GM12878 (cell line): ENCODE results near the gene UBQLN4. TPM values are rescaled to one million over a fixed set of nuclear protein-coding genes. Genes with fewer than 3 reads are reported as not detected.

Experiments
- ATF7 ChIP-seq: fragments of 450-650 bp; IDR thresholded peaks from 2 replicates; pipeline ENCODE4 v1.6.1; 2016; ENCODE audit warnings: low read depth, mild to moderate bottlenecking
- CHD4 ChIP-seq: fragments of 200-600 bp; sonication (generic); IDR thresholded peaks from 2 replicates; pipeline ENCODE4 v1.6.1; 2016; ENCODE audit warnings: mild to moderate bottlenecking
- DPF2 ChIP-seq: fragments of 450-650 bp; IDR thresholded peaks from 2 replicates; pipeline ENCODE4 v1.6.1; 2017; ENCODE audit warnings: mild to moderate bottlenecking
- EGR1 ChIP-seq, 2 experiments: IDR thresholded peaks; 1 replicate in 1 of 2; 2 replicates in 1 of 2; pipeline ENCODE4 v1.6.1; 2011 to 2012; ENCODE audit warnings: low read depth in 2 of 2, low read length in 2 of 2, borderline replicate concordance in 1 of 2, mild to moderate bottlenecking in 1 of 2, moderate library complexity in 1 of 2
- FOXK2 ChIP-seq: fragments of 450-650 bp; IDR thresholded peaks from 2 replicates; pipeline ENCODE4 v1.6.1; 2017; ENCODE audit warnings: mild to moderate bottlenecking, moderate library complexity
- GATAD2B ChIP-seq: fragments of 450-650 bp; conservative IDR thresholded peaks from 2 replicates; pipeline ENCODE4 v1.6.1; 2017; ENCODE audit warnings: low read depth, mild to moderate bottlenecking, moderate library complexity
- HDAC2 ChIP-seq: fragments of 200-600 bp; sonication (generic); IDR thresholded peaks from 2 replicates; pipeline ENCODE4 v1.6.1; 2017
- IKZF1 ChIP-seq: fragments of 450-650 bp; conservative IDR thresholded peaks from 2 replicates; pipeline ENCODE4 v1.6.1; 2017; ENCODE audit warnings: antibody characterized with exemption, mild to moderate bottlenecking
- JUND ChIP-seq: IDR thresholded peaks from 2 replicates; pipeline ENCODE4 v1.6.1; 2012; ENCODE audit warnings: low read depth, mild to moderate bottlenecking, low read length, improper control_type of control experiment, moderate library complexity
- MEF2A ChIP-seq: IDR thresholded peaks from 2 replicates; pipeline ENCODE4 v1.6.1; 2011; ENCODE audit warnings: low read depth, mild to moderate bottlenecking, low read length, moderate library complexity; ENCODE audit not compliant: insufficient read depth
- MEF2B ChIP-seq: fragments of 450-650 bp; IDR thresholded peaks from 2 replicates; pipeline ENCODE4 v1.6.1; 2018; ENCODE audit warnings: mild to moderate bottlenecking, moderate library complexity; ENCODE audit not compliant: partially characterized antibody, poor library complexity, severe bottlenecking
- MTA2 ChIP-seq: fragments of 450-650 bp; IDR thresholded peaks from 2 replicates; pipeline ENCODE4 v1.6.1; 2016; ENCODE audit warnings: low read depth, mild to moderate bottlenecking, moderate library complexity
- MTA3 ChIP-seq: IDR thresholded peaks from 2 replicates; pipeline ENCODE4 v1.6.1; 2012; ENCODE audit warnings: low read length, inconsistent platforms, borderline replicate concordance
- NFYB ChIP-seq: IDR thresholded peaks from 2 replicates; pipeline ENCODE4 v1.6.1; 2011; ENCODE audit warnings: low read depth, mild to moderate bottlenecking, low read length, improper control_type of control experiment, moderate library complexity; ENCODE audit not compliant: insufficient read depth
- NR2F1 ChIP-seq: fragments of 450-650 bp; conservative IDR thresholded peaks from 2 replicates; pipeline ENCODE4 v1.6.1; 2017; ENCODE audit warnings: mild to moderate bottlenecking
- PAX5 ChIP-seq: IDR thresholded peaks from 2 replicates; pipeline ENCODE4 v1.6.1; 2011; ENCODE audit warnings: low read depth, low read length, borderline replicate concordance
- RAD21 ChIP-seq: IDR thresholded peaks from 2 replicates; pipeline ENCODE4 v1.6.1; 2011; ENCODE audit warnings: mild to moderate bottlenecking, low read depth, low read length, moderate library complexity; ENCODE audit not compliant: insufficient read depth
- RFX5 ChIP-seq: IDR thresholded peaks from 2 replicates; pipeline ENCODE4 v1.6.1; 2011; ENCODE audit warnings: low read depth, low read length, improper control_type of control experiment
- SMAD5 ChIP-seq: IDR thresholded peaks from 2 replicates; pipeline ENCODE4 v1.6.1; 2016; ENCODE audit warnings: antibody characterized with exemption, low read depth
- SMARCA5 ChIP-seq: fragments of 450-650 bp; IDR thresholded peaks from 2 replicates; pipeline ENCODE4 v1.6.1; 2017; ENCODE audit warnings: mild to moderate bottlenecking
- SREBF2 ChIP-seq: IDR thresholded peaks from 2 replicates; pipeline ENCODE4 v1.6.1; 2012; ENCODE audit warnings: mild to moderate bottlenecking, low read length
- STAT3 ChIP-seq: IDR thresholded peaks from 2 replicates; pipeline ENCODE4 v1.6.1; 2011; ENCODE audit warnings: low read depth, low read length, improper control_type of control experiment
- TARDBP ChIP-seq: IDR thresholded peaks from 2 replicates; pipeline ENCODE4 v1.6.1; 2016; ENCODE audit warnings: borderline replicate concordance
- TCF3 ChIP-seq: IDR thresholded peaks from 2 replicates; pipeline ENCODE4 v1.6.1; 2012; ENCODE audit warnings: low read depth, mild to moderate bottlenecking, low read length, borderline replicate concordance; ENCODE audit not compliant: insufficient read depth
- TCF7 ChIP-seq: IDR thresholded peaks from 2 replicates; pipeline ENCODE4 v1.6.1; 2014; ENCODE audit warnings: antibody characterized with exemption, borderline replicate concordance
- ZNF622 ChIP-seq: fragments of 450-650 bp; IDR thresholded peaks from 2 replicates; pipeline ENCODE4 v1.6.1; 2017; ENCODE audit warnings: mild to moderate bottlenecking, inconsistent platforms
- ZZZ3 ChIP-seq: IDR thresholded peaks from 2 replicates; pipeline ENCODE4 v1.6.1; 2011; ENCODE audit warnings: low read depth; ENCODE audit not compliant: control insufficient read depth, insufficient read length
- polyA plus RNA-seq, 11 experiments: library from polyadenylated mRNA; depleted of rRNA in 4 of 11; unstranded in 6 of 11; stranded (reverse) in 5 of 11; fragments of >200 nt; fragmentation: Nextera tagmentation in 4 of 11; fragmentation: Illumina TruSeq in 1 of 11; extraction: Ambion mirVana in 4 of 11; extraction: Trizol in 1 of 11; gene quantifications; 1 replicate in 1 of 11; 2 replicates in 10 of 11; pipeline versions ENCODE4 v1.2.1 to v1.2.3, GENCODE V29; 2011 to 2016; ENCODE audit warnings: inconsistent platforms in 2 of 11, missing spikeins in 2 of 11, low read depth in 1 of 11
- total RNA-seq, 4 experiments: library from RNA; depleted of rRNA in 3 of 4; stranded (reverse); fragments of >200 nt in 3 of 4; fragmentation: Illumina TruSeq in 1 of 4; extraction: Trizol in 1 of 4; gene quantifications; 2 replicates each; pipeline versions ENCODE4 v1.2.1 to v1.2.3, GENCODE V29; 2013 to 2021
- TF ChIP-seq, protein P1 (sequence below): fragments of 450-650 bp; IDR thresholded peaks from 2 replicates; pipeline ENCODE4 v1.6.1; 2014; ENCODE audit warnings: mild to moderate bottlenecking
- TF ChIP-seq, protein P2 (sequence below): IDR thresholded peaks from 2 replicates; pipeline ENCODE4 v1.6.1; 2011; ENCODE audit warnings: borderline replicate concordance, low read depth, mild to moderate bottlenecking, moderate library complexity, mixed read lengths, low read length; ENCODE audit not compliant: insufficient read depth; ENCODE audit errors: extremely low read length
- TF ChIP-seq, protein P3 (sequence below): fragments of 450-650 bp; conservative IDR thresholded peaks from 2 replicates; pipeline ENCODE4 v1.6.1; 2017; ENCODE audit warnings: mild to moderate bottlenecking, moderate library complexity

UBQLN4 gene
- total and polyA plus RNA-seq, 10 of the 15 experiments (the other 5 are each of a cell fraction or from before 2014, with no cell fraction given) = 10.0 to 44.6 (median 19.7) TPM

DNA sequence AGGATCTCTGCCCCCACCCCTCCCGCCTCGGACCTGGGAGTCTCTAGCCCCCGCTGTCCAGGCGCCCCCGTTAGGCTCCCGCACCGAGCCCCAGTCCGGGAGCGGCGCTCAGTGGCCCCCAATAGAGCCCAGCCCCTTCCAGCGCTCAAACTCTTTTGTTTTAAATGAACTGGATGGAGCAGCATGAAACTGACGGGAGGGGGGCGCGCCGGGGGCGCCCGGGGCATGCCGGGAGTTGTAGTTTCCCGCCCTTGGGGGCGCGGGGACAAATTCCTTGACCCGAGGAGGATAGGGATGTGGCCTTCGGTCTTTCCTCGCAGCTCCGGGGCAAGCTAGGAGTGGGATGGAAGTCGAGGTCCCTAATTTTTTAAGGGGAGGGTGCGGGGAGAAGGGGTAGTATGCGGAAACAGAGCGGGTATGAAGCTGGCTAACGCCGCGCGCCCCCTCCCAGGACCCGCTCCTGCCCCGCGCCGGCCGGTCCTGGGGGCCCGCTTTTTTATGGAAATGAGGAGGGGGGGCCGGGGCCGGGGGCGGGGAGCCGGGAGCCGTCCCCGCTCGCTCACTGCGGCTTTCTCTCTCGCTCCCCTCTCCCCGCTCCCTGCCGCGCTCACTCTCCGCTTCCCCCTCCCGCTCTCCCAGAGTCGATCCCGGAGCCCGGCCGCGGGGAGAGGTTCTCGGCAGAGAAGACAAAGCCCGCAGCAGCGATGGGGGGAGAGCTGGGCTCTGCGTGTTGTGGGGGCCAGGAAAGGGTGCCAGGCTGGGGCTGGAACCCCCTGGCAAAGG, 28.9 kb upstream of the UBQLN4 start, which contains the start of gene MEX3A (continued):
- no peak for TF ChIP-seq TCF3
- TF ChIP-seq DPF2 = no peak
- TF ChIP-seq MTA2 = no peak
- no peak for TF ChIP-seq MEF2B
- TF ChIP-seq STAT3 = no peak
- TF ChIP-seq TARDBP = peak; percentile 72; the same call in 1 of the 2 replicates
- no peak for TF ChIP-seq CHD4
- TF ChIP-seq SREBF2 = no peak
- TF ChIP-seq ZNF622 = no peak
- TF ChIP-seq EGR1 (IDR thresholded peaks at IDR 0.05; ENCODE audit: borderline replicate concordance in 1 of 2, low read depth in 2 of 2, low read length in 2 of 2) = peak in 1 of 2 experiments; percentile 17; a peak in 1 of 3 replicates
- no peak for TF ChIP-seq HDAC2
- TF ChIP-seq TCF7 = no peak
- TF ChIP-seq NFYB = no peak
- TF ChIP-seq MTA3 = no peak
- no peak for TF ChIP-seq SMAD5
- no peak for TF ChIP-seq MEF2A
- TF ChIP-seq, protein P1, sequence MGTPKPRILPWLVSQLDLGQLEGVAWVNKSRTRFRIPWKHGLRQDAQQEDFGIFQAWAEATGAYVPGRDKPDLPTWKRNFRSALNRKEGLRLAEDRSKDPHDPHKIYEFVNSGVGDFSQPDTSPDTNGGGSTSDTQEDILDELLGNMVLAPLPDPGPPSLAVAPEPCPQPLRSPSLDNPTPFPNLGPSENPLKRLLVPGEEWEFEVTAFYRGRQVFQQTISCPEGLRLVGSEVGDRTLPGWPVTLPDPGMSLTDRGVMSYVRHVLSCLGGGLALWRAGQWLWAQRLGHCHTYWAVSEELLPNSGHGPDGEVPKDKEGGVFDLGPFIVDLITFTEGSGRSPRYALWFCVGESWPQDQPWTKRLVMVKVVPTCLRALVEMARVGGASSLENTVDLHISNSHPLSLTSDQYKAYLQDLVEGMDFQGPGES = no peak; the same call in 1 of the 2 replicates
- no peak for TF ChIP-seq SMARCA5
- TF ChIP-seq RAD21 = no peak
- TF ChIP-seq JUND = no peak
- peak; percentile 85 for TF ChIP-seq IKZF1
- no peak for TF ChIP-seq PAX5
- TF ChIP-seq GATAD2B = peak; percentile 52; the same call in 1 of the 2 replicates
- TF ChIP-seq, protein P2, sequence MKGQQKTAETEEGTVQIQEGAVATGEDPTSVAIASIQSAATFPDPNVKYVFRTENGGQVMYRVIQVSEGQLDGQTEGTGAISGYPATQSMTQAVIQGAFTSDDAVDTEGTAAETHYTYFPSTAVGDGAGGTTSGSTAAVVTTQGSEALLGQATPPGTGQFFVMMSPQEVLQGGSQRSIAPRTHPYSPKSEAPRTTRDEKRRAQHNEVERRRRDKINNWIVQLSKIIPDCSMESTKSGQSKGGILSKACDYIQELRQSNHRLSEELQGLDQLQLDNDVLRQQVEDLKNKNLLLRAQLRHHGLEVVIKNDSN = no peak
- TF ChIP-seq ZZZ3 = no peak
- TF ChIP-seq, protein P3, sequence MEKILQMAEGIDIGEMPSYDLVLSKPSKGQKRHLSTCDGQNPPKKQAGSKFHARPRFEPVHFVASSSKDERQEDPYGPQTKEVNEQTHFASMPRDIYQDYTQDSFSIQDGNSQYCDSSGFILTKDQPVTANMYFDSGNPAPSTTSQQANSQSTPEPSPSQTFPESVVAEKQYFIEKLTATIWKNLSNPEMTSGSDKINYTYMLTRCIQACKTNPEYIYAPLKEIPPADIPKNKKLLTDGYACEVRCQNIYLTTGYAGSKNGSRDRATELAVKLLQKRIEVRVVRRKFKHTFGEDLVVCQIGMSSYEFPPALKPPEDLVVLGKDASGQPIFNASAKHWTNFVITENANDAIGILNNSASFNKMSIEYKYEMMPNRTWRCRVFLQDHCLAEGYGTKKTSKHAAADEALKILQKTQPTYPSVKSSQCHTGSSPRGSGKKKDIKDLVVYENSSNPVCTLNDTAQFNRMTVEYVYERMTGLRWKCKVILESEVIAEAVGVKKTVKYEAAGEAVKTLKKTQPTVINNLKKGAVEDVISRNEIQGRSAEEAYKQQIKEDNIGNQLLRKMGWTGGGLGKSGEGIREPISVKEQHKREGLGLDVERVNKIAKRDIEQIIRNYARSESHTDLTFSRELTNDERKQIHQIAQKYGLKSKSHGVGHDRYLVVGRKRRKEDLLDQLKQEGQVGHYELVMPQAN = peak; percentile 44; the same call in 1 of the 2 replicates
- no peak for TF ChIP-seq ATF7
- TF ChIP-seq FOXK2 = no peak; the same call in 1 of the 2 replicates
- TF ChIP-seq NR2F1 = 0 out of 2 replicates have a peak, but pooled peaks have one; percentile 23
- TF ChIP-seq RFX5 = no peak
